H1 (cell line): Measurements from ENCODE around the gene LILRB1. TPM values are rescaled to one million over a fixed set of nuclear protein-coding genes. Genes with fewer than 3 reads are reported as not detected.

ENCODE experiments used
- CHD1 ChIP-seq: IDR thresholded peaks from 2 replicates; pipeline ENCODE4 v1.6.1; 2012; ENCODE audit warnings: low read depth, low read length, improper control_type of control experiment
- KDM1A ChIP-seq: fragments of 200-600, 300-600 bp; sonication (generic); IDR thresholded peaks from 2 replicates; pipeline ENCODE4 v1.7.1; 2016; ENCODE audit warnings: mild to moderate bottlenecking, low read length, borderline replicate concordance
- KDM4A ChIP-seq: IDR thresholded peaks from one replicate; pipeline ENCODE4 v1.7.1; 2012; ENCODE audit warnings: low read depth, mild to moderate bottlenecking, moderate library complexity, low read length, inconsistent platforms; ENCODE audit not compliant: severe bottlenecking
- MAFK ChIP-seq: IDR thresholded peaks from 2 replicates; pipeline ENCODE4 v1.6.1; 2012; ENCODE audit warnings: low read depth, mild to moderate bottlenecking, improper control_type of control experiment, low read length
- SIRT6 ChIP-seq: IDR thresholded peaks from one replicate; pipeline ENCODE4 v1.7.1; 2012; ENCODE audit warnings: low read length, inconsistent platforms
- polyA plus RNA-seq, 7 experiments: library from polyadenylated mRNA; depleted of rRNA in 3 of 7; stranded (reverse) in 5 of 7; unstranded in 2 of 7; fragments of >200 nt in 5 of 7; fragments of 200-250 nt in 2 of 7; gene quantifications; 1 replicate in 5 of 7; 2 replicates in 1 of 7; 4 replicates in 1 of 7; pipeline versions ENCODE4 v1.2.1 to v1.2.3, GENCODE V29; 2011 to 2013; ENCODE audit warnings: missing spikeins in 2 of 7, mixed read lengths in 2 of 7
- total RNA-seq: library from RNA; stranded (reverse); fragmentation: NEBNext Ultra II Directional; extraction: Animal tissue kit (Norgen Biotek cat#: 25700); gene quantifications from 2 replicates; pipeline ENCODE4 v1.2.1, GENCODE V29; 2021
- TF ChIP-seq, protein P1 (sequence below): IDR thresholded peaks from 2 replicates; pipeline ENCODE4 v1.6.1; 2012; ENCODE audit warnings: low read length, inconsistent platforms

The LILRB1 gene
- total and polyA plus RNA-seq, 2 of the 8 experiments (the other 6 are each of a cell fraction or from before 2014, with no cell fraction given): not detected

GRCh38 chr19:54616821-54617560, 13.3 kb upstream of the LILRB1 start (continued):
- TF ChIP-seq MAFK (no peak), SIRT6 (no peak), KDM1A (no peak), CHD1 (no peak), KDM4A (no peak)
- TF ChIP-seq, protein P1, sequence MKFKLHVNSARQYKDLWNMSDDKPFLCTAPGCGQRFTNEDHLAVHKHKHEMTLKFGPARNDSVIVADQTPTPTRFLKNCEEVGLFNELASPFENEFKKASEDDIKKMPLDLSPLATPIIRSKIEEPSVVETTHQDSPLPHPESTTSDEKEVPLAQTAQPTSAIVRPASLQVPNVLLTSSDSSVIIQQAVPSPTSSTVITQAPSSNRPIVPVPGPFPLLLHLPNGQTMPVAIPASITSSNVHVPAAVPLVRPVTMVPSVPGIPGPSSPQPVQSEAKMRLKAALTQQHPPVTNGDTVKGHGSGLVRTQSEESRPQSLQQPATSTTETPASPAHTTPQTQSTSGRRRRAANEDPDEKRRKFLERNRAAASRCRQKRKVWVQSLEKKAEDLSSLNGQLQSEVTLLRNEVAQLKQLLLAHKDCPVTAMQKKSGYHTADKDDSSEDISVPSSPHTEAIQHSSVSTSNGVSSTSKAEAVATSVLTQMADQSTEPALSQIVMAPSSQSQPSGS: no peak
